HFFc6 (cell line): ENCODE results near the gene YDJC. TPM values are rescaled to one million over a fixed set of nuclear protein-coding genes. Genes with fewer than 3 reads are reported as not detected.
A peak's percentile ranks its signal among the peaks of the same experiment; 100 is the strongest.
"Not testable (repeated sequence)": the region's sequence is repeated elsewhere in the genome, so short reads cannot be mapped to it uniquely, and the experiment has no call there.

ENCODE experiments used
- DNase-seq: peaks from one replicate; pipeline ENCODE4 v3.0.0-alpha.2; 2018
- H3K27ac Mint-ChIP-seq: 2 replicates; pipeline ENCODE4 v1.8.0; 2020; ENCODE audit warnings: mild to moderate bottlenecking, mixed read lengths
- H3K27me3 Mint-ChIP-seq: 2 replicates; pipeline ENCODE4 v1.8.0; 2021; ENCODE audit warnings: mild to moderate bottlenecking, moderate library complexity, mixed read lengths; ENCODE audit not compliant: insufficient read depth
- H3K36me3 Mint-ChIP-seq: 2 replicates; pipeline ENCODE4 v1.8.0; 2021; ENCODE audit warnings: low read depth, mixed read lengths
- H3K4me1 Mint-ChIP-seq: 2 replicates; pipeline ENCODE4 v1.8.0; 2020; ENCODE audit warnings: low read depth, mixed read lengths
- H3K4me3 Mint-ChIP-seq: 2 replicates; pipeline ENCODE4 v1.8.0; 2020; ENCODE audit warnings: mild to moderate bottlenecking, moderate library complexity, mixed read lengths
- H3K9me3 Mint-ChIP-seq: 2 replicates; pipeline ENCODE4 v1.8.0; 2020; ENCODE audit warnings: mild to moderate bottlenecking, mixed read lengths
- CTCF ChIP-seq: fragments of 200-600 bp; sonication (generic); IDR thresholded peaks from 2 replicates; pipeline ENCODE4 v1.5.0; 2021; ENCODE audit warnings: antibody characterized with exemption, mild to moderate bottlenecking
- total RNA-seq, 6 experiments: library from RNA; stranded (reverse); fragmentation: NEBNext Ultra II Directional; extraction: Animal tissue kit (Norgen Biotek cat#: 25700); gene quantifications; 2 replicates in 1 of 6; 3 replicates in 5 of 6; pipeline ENCODE4 v1.2.3, GENCODE V29; 2021

Gene YDJC
- total RNA-seq, 6 experiments from 2014 or later: 18.6 to 29.5 (median 20.0) TPM

GRCh38 chr22:21611210-21611977, 18.4 kb downstream of the YDJC start:
- H3K4me3 Mint-ChIP-seq: no peak overlapping the region
- DNase-seq: no peak
- peaks cover 28% of the 10 kb centered on the region for H3K36me3 Mint-ChIP-seq
- no peaks in the 10 kb centered on the region; the same call in 1 of the 2 replicates for H3K27me3 Mint-ChIP-seq
- H3K27ac Mint-ChIP-seq: peak overlapping the region; percentile 12
- no peak for TF ChIP-seq CTCF
- H3K9me3 Mint-ChIP-seq: no peaks in the 10 kb centered on the region
- peaks cover 15% of the 10 kb centered on the region for H3K4me1 Mint-ChIP-seq

- not testable (repeated sequence) for DNase-seq, H3K27ac Mint-ChIP-seq, H3K4me3 Mint-ChIP-seq, H3K27me3 Mint-ChIP-seq, H3K9me3 Mint-ChIP-seq
- H3K4me1 Mint-ChIP-seq: peaks cover 15% of the 10 kb centered on the region
- H3K36me3 Mint-ChIP-seq: peaks cover 20% of the 10 kb centered on the region
Observed at GRCh38 chr22:21609556-21610157, 20.2 kb downstream of the YDJC start.

- H3K36me3 Mint-ChIP-seq: peaks cover 10% of the 10 kb centered on the region
- H3K4me3 Mint-ChIP-seq: no peak overlapping the region
- no peak overlapping the region for H3K27ac Mint-ChIP-seq
- no peak for DNase-seq
- H3K27me3 Mint-ChIP-seq: no peaks in the 10 kb centered on the region; the same call in none of the 2 replicates
- H3K9me3 Mint-ChIP-seq: no peaks in the 10 kb centered on the region
- H3K4me1 Mint-ChIP-seq: peaks cover 15% of the 10 kb centered on the region
- TF ChIP-seq CTCF: no peak
Observed at GRCh38 chr22:21606775-21607174, 23.0 kb downstream of the YDJC start.

DNA sequence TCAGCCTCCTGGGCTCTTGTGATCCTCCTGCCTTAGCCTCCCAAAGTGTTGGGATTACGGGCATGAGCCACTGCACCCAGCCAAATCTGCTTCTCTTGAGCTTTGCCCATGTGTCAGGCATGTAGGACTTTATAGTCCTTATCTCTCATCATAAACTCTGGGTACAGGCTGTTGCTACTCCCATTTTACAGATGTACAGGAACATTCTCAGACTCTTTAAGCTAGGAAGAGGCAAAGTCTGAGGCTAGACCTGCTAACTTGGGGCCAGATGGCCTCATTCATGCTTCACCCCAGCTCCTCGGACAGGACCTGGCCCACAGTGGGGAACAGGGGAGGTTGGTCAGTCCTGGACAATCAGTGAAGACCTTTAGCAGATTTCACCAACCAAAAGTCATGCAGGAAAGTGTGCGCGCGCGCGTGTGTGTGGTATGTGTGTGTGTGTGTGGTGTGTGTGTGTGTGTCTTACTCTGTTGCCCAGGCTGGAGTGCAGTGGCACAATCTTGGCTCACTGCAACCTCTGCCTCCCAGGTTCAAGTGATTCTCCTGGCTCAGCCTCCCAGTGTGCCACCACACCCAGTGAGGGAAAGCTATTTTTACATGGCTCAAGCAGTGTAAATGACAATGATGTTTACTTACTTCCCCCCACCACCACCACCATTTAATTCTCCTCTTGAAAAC, 23.8 kb downstream of the YDJC start:
- H3K4me3 Mint-ChIP-seq: no peak overlapping the region
- H3K4me1 Mint-ChIP-seq: peaks cover 15% of the 10 kb centered on the region
- no peaks in the 10 kb centered on the region; the same call in none of the 2 replicates for H3K27me3 Mint-ChIP-seq
- DNase-seq: no peak
- H3K9me3 Mint-ChIP-seq: no peaks in the 10 kb centered on the region
- TF ChIP-seq CTCF: no peak
- H3K27ac Mint-ChIP-seq: no peak overlapping the region
- H3K36me3 Mint-ChIP-seq: peaks cover 7% of the 10 kb centered on the region

- H3K4me1 Mint-ChIP-seq: peaks cover 24% of the 10 kb centered on the region
- no peaks in the 10 kb centered on the region for H3K9me3 Mint-ChIP-seq
- H3K36me3 Mint-ChIP-seq: peaks cover 15% of the 10 kb centered on the region
- DNase-seq: no peak
- no peaks in the 10 kb centered on the region; the same call in none of the 2 replicates for H3K27me3 Mint-ChIP-seq
- no peak overlapping the region for H3K4me3 Mint-ChIP-seq
- no peak overlapping the region; the same call in 1 of the 2 replicates for H3K27ac Mint-ChIP-seq
- no peak for TF ChIP-seq CTCF
Observed at GRCh38 chr22:21603973-21604372, 25.8 kb downstream of the YDJC start.
